ENCODE data around the gene MFAP3. TPM values are rescaled to one million over a fixed set of nuclear protein-coding genes. Genes with fewer than 3 reads are reported as not detected.

MFAP3 gene
- total and polyA plus RNA-seq, 2 donors (not counting 3 experiments of a cell fraction or from before 2014, with no cell fraction given) = 19.5 to 35.3 TPM

DNA sequence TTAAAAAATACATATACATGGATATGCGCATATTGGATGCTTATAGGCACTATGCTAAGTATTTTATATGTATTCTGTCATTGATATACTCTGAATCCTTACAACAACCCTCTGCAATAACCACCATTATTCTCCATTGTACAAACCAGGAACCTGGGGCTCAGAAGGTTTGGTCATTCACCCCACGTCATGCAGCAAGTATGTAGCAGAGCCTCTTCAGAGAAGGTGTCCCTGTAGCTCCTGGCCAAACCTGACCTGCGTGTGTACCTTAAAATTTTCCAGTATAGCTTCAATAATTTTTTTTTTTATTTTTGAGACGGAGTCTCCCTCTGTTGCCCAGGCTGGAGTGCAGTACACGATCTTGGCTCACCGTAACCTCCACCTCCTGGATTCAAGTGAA, 51.9 kb downstream of the MFAP3 start:
- Histone ChIP-seq H3K4me3 (replicated peaks in 1 of 3; ENCODE audit: insufficient read depth in 1 of 3, low read depth in 1 of 3, low read length in 3 of 3) (no peak overlapping the region), H3K4me2 (ENCODE audit: insufficient read depth, low read length) (no peak overlapping the region), H3K27ac (ENCODE audit: insufficient read depth, low read depth, low read length) (no peak overlapping the region), H4K20me1 (replicated peaks; ENCODE audit: control insufficient read depth, extremely low read depth, insufficient read depth, low read length) (no peaks in the 10 kb centered on the region), H3K9me1 (replicated peaks; ENCODE audit: control insufficient read depth, extremely low read depth, insufficient read depth, low read length) (no peaks in the 10 kb centered on the region), H3K79me2 (ENCODE audit: control insufficient read depth, insufficient read depth, low read length) (no peaks in the 10 kb centered on the region), H3K4me1 (ENCODE audit: control insufficient read depth, extremely low read depth, insufficient read depth, low read length) (no peaks in the 10 kb centered on the region), H3K9ac (replicated peaks; ENCODE audit: extremely low read depth, insufficient read depth, low read length) (no peak overlapping the region), H3K27me3 (ENCODE audit: control insufficient read depth in 2 of 2, insufficient read depth in 2 of 2, low read length in 2 of 2) (peaks cover 10 to 16% of the 10 kb centered on the region in 2 experiments), H3K36me3 (ENCODE audit: control insufficient read depth in 2 of 2, extremely low read depth in 1 of 2, insufficient read depth in 2 of 2, low read length in 2 of 2) (no peaks in the 10 kb centered on the region), H3K9me3 (replicated peaks; ENCODE audit: control insufficient read depth, insufficient read depth, low read length) (no peaks in the 10 kb centered on the region), H2AFZ (ENCODE audit: low read depth, low read length) (no peak overlapping the region)
- CTCF ChIA-PET = interaction anchor here (0.9 to 1.9 kb wide), 2 partner anchors 18 kb away, joined by 3 to 5 read pairs; no protein-coding TSS in a partner anchor
- dilution Hi-C loops (cut with MboI; ENCODE audit: extremely low pct_ligation_motif_present, low sequenced_read_pairs) (no loop called here), intact Hi-C loops (cut with micrococcal nuclease) (no loop called here)
- no peak for TF ChIP-seq FOS (IDR thresholded peaks at IDR 0.05; ENCODE audit: borderline replicate concordance, insufficient read depth, low read length)
- TF ChIP-seq MYC (IDR thresholded peaks at IDR 0.05; ENCODE audit: low read depth, low read length) = no peak
- no peak for TF ChIP-seq GATA2 (IDR thresholded peaks at IDR 0.05; ENCODE audit: insufficient read depth, insufficient read length, low read depth, low read length)
- TF ChIP-seq POLR2A (IDR thresholded peaks at IDR 0.05; ENCODE audit: low read depth, low read length) = no peak
- TF ChIP-seq JUN (IDR thresholded peaks at IDR 0.05; ENCODE audit: borderline replicate concordance, insufficient read depth, insufficient read length, low read depth) = no peak
- no peak for TF ChIP-seq POLR2AphosphoS5 (IDR thresholded peaks at IDR 0.05; ENCODE audit: insufficient read depth, low read depth, low read length)
- TF ChIP-seq, protein P1, sequence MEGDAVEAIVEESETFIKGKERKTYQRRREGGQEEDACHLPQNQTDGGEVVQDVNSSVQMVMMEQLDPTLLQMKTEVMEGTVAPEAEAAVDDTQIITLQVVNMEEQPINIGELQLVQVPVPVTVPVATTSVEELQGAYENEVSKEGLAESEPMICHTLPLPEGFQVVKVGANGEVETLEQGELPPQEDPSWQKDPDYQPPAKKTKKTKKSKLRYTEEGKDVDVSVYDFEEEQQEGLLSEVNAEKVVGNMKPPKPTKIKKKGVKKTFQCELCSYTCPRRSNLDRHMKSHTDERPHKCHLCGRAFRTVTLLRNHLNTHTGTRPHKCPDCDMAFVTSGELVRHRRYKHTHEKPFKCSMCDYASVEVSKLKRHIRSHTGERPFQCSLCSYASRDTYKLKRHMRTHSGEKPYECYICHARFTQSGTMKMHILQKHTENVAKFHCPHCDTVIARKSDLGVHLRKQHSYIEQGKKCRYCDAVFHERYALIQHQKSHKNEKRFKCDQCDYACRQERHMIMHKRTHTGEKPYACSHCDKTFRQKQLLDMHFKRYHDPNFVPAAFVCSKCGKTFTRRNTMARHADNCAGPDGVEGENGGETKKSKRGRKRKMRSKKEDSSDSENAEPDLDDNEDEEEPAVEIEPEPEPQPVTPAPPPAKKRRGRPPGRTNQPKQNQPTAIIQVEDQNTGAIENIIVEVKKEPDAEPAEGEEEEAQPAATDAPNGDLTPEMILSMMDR (IDR thresholded peaks at IDR 0.05; ENCODE audit: extremely low read depth in 1 of 2, insufficient read depth in 1 of 2, low read depth in 1 of 2, low read length in 2 of 2) = no peak
- no peak for TF ChIP-seq MAX (IDR thresholded peaks at IDR 0.05; ENCODE audit: insufficient read depth, insufficient read length)
- TF ChIP-seq EZH2 (IDR thresholded peaks at IDR 0.05; ENCODE audit: borderline replicate concordance, low read depth, low read length, severe bottlenecking) = no peak
- DNase-seq (ENCODE audit: low read depth, low spot score) = no peak
- POLR2A ChIA-PET = no interaction called here
- no peak for FAIRE-seq
- no TSS peak for BruUV-seq (replicated peaks)
